HEK293 (cell line): ENCODE data around the gene GCNT1.
A peak's percentile ranks its signal among the peaks of the same experiment; 100 is the strongest.
"Not testable (repeated sequence)": the region's sequence is repeated elsewhere in the genome, so short reads cannot be mapped to it uniquely, and the experiment has no call there.

Experiments used
- CTCF ChIA-PET: fragments of 350-600 bp; formaldehyde crosslinking; extraction: SDS; loops from one replicate; lab custom pipeline; 2021; ENCODE audit warnings: antibody characterized with exemption; lab: Yijun Ruan, JAX
- POLR2A ChIA-PET: fragments of 300-600 bp; formaldehyde crosslinking; extraction: SDS; loops from one replicate; lab custom pipeline; 2020; ENCODE audit warnings: antibody characterized with exemption, inconsistent platforms; lab: Yijun Ruan, JAX
- H3K27ac ChIP-seq: fragments of 200-500 bp; sonication (Bioruptor generic); 2 replicates; pipeline ENCODE4 v1.5.1; 2014; ENCODE audit warnings: low read depth, low read length, control low read depth, inconsistent platforms; ENCODE audit errors: extremely low read depth
- H3K36me3 ChIP-seq, 2 experiments: fragments of 200-500 bp in 1 of 2; sonication (Bioruptor generic) in 1 of 2; 1 replicate in 1 of 2; 2 replicates in 1 of 2; pipeline ENCODE4 v1.5.1; 2014 to 2017; ENCODE audit warnings: inconsistent platforms in 2 of 2, low read length in 2 of 2; ENCODE audit not compliant: control insufficient read depth in 2 of 2, insufficient read depth in 1 of 2
- H3K4me1 ChIP-seq: fragments of 200-500 bp; sonication (Bioruptor generic); 2 replicates; pipeline ENCODE4 v1.5.1; 2014; ENCODE audit warnings: mild to moderate bottlenecking, low read length, inconsistent platforms; ENCODE audit not compliant: control insufficient read depth, insufficient read depth
- H3K4me3 ChIP-seq: 2 replicates; pipeline ENCODE4 v1.5.1; 2011; ENCODE audit warnings: low read depth, mild to moderate bottlenecking, control low read depth, low read length, moderate library complexity
- H3K9me3 ChIP-seq: fragments of 200-500 bp; sonication (Bioruptor generic); 2 replicates; pipeline ENCODE4 v1.5.1; 2014; ENCODE audit warnings: low read depth, low read length, inconsistent platforms; ENCODE audit not compliant: control insufficient read depth, insufficient read depth
- AEBP2 ChIP-seq: fragments of 450-650 bp; formaldehyde crosslinking; IDR thresholded peaks from 2 replicates; pipeline ENCODE4 v1.5.1; 2016; ENCODE audit warnings: missing biosample characterization, missing genetic modification characterization, borderline replicate concordance
- GFI1B ChIP-seq: fragments of 450-650 bp; formaldehyde crosslinking; IDR thresholded peaks from 2 replicates; pipeline ENCODE4 v1.5.1; 2016; ENCODE audit warnings: missing biosample characterization, missing genetic modification characterization
- GLIS1 ChIP-seq: fragments of 450-650 bp; formaldehyde crosslinking; IDR thresholded peaks from 2 replicates; pipeline ENCODE4 v1.5.1; 2016; ENCODE audit warnings: missing biosample characterization, missing genetic modification characterization
- HIC1 ChIP-seq: fragments of 450-650 bp; formaldehyde crosslinking; IDR thresholded peaks from 2 replicates; pipeline ENCODE4 v1.5.1; 2016; ENCODE audit warnings: missing biosample characterization, missing genetic modification characterization
- OSR2 ChIP-seq: fragments of 450-650 bp; formaldehyde crosslinking; IDR thresholded peaks from 2 replicates; pipeline ENCODE4 v1.5.1; 2016; ENCODE audit warnings: missing biosample characterization, missing genetic modification characterization
- ZFP3 ChIP-seq: fragments of 450-650 bp; formaldehyde crosslinking; IDR thresholded peaks from 2 replicates; pipeline ENCODE4 v1.5.1; 2016; ENCODE audit warnings: low read depth, missing biosample characterization, missing genetic modification characterization
- ZNF223 ChIP-seq: fragments of 450-650 bp; formaldehyde crosslinking; IDR thresholded peaks from 2 replicates; pipeline ENCODE4 v1.5.1; 2016; ENCODE audit warnings: missing biosample characterization, missing genetic modification characterization
- ZNF23 ChIP-seq: fragments of 450-650 bp; formaldehyde crosslinking; IDR thresholded peaks from 2 replicates; pipeline ENCODE4 v1.5.1; 2016; ENCODE audit warnings: missing biosample characterization, missing genetic modification characterization, borderline replicate concordance
- ZNF335 ChIP-seq: fragments of 450-650 bp; formaldehyde crosslinking; conservative IDR thresholded peaks from 2 replicates; pipeline ENCODE4 v1.5.1; 2016; ENCODE audit warnings: missing biosample characterization, missing genetic modification characterization
- ZNF354C ChIP-seq: fragments of 450-650 bp; formaldehyde crosslinking; IDR thresholded peaks from 2 replicates; pipeline ENCODE4 v1.5.1; 2016; ENCODE audit warnings: missing biosample characterization, missing genetic modification characterization, low read depth, borderline replicate concordance
- ZNF362 ChIP-seq: fragments of 450-650 bp; formaldehyde crosslinking; IDR thresholded peaks from 2 replicates; pipeline ENCODE4 v1.5.1; 2016; ENCODE audit warnings: missing biosample characterization, missing genetic modification characterization
- ZNF366 ChIP-seq: fragments of 450-650 bp; formaldehyde crosslinking; conservative IDR thresholded peaks from 2 replicates; pipeline ENCODE4 v1.5.1; 2016; ENCODE audit warnings: missing biosample characterization, missing genetic modification characterization
- ZNF37A ChIP-seq: fragments of 450-650 bp; IDR thresholded peaks from 2 replicates; pipeline ENCODE4 v1.5.1; 2018; ENCODE audit warnings: missing biosample characterization, missing genetic modification characterization
- ZNF394 ChIP-seq: fragments of 450-650 bp; formaldehyde crosslinking; IDR thresholded peaks from 2 replicates; pipeline ENCODE4 v1.5.1; 2016; ENCODE audit warnings: missing biosample characterization, missing genetic modification characterization, mild to moderate bottlenecking, moderate library complexity, borderline replicate concordance
- ZNF510 ChIP-seq: fragments of 450-650 bp; formaldehyde crosslinking; IDR thresholded peaks from 2 replicates; pipeline ENCODE4 v1.5.1; 2018; ENCODE audit warnings: mild to moderate bottlenecking, missing genetic modification characterization, missing biosample characterization; ENCODE audit not compliant: insufficient replicate concordance
- ZNF544 ChIP-seq: fragments of 450-650 bp; formaldehyde crosslinking; IDR thresholded peaks from 2 replicates; pipeline ENCODE4 v1.5.0; 2017; ENCODE audit warnings: missing biosample characterization, missing genetic modification characterization
- ZNF580 ChIP-seq: fragments of 450-650 bp; formaldehyde crosslinking; IDR thresholded peaks from 2 replicates; pipeline ENCODE4 v1.5.1; 2016; ENCODE audit warnings: missing biosample characterization, missing genetic modification characterization
- ZNF658 ChIP-seq: fragments of 450-650 bp; formaldehyde crosslinking; IDR thresholded peaks from 2 replicates; pipeline ENCODE4; 2016; ENCODE audit warnings: missing biosample characterization, missing genetic modification characterization
- ZNF707 ChIP-seq: fragments of 450-650 bp; formaldehyde crosslinking; IDR thresholded peaks from 2 replicates; pipeline ENCODE4 v1.5.1; 2016; ENCODE audit warnings: missing biosample characterization, missing genetic modification characterization
- ZNF776 ChIP-seq: fragments of 450-650 bp; formaldehyde crosslinking; IDR thresholded peaks from 2 replicates; pipeline ENCODE4 v1.5.0; 2017; ENCODE audit warnings: missing biosample characterization, missing genetic modification characterization, borderline replicate concordance
- ZNF791 ChIP-seq: fragments of 450-650 bp; formaldehyde crosslinking; IDR thresholded peaks from 2 replicates; pipeline ENCODE4 v1.5.1; 2016; ENCODE audit warnings: missing biosample characterization, missing genetic modification characterization
- TF ChIP-seq, protein P1 (sequence below): fragments of 450-650 bp; formaldehyde crosslinking; IDR thresholded peaks from 2 replicates; pipeline ENCODE4 v1.5.1; 2016; ENCODE audit warnings: missing biosample characterization, missing genetic modification characterization, low read depth

GCNT1 gene

GRCh38 chr9:76521906-76522305 lies 62.9 kb downstream of the GCNT1 start:
- Histone ChIP-seq H3K9me3 (no peaks in the 10 kb centered on the region), H3K36me3 (no peaks in the 10 kb centered on the region), H3K4me3 (no peak overlapping the region), H3K27ac (no peak overlapping the region), H3K4me1 (no peaks in the 10 kb centered on the region)
- ChIA-PET POLR2A (no interaction called here), CTCF (interaction anchor here (1.1 kb wide), 1 partner anchor 75 kb away, joined by 3 read pairs; no protein-coding TSS in a partner anchor)
- TF ChIP-seq ZNF37A (tag by site-specific recombination) (no peak), ZNF354C (no peak), ZNF335 (tag by site-specific recombination) (no peak), OSR2 (tag by site-specific recombination) (0 out of 2 replicates have a peak, but pooled peaks have one; percentile 7), ZNF544 (tag by site-specific recombination) (no peak), ZNF366 (tag by site-specific recombination) (peak; percentile 29), HIC1 (tag by site-specific recombination) (no peak), ZNF223 (tag by site-specific recombination) (no peak), GLIS1 (tag by site-specific recombination) (0 out of 2 replicates have a peak, but pooled peaks have one; percentile 6), ZNF394 (tag by site-specific recombination) (no peak), ZNF791 (tag by site-specific recombination) (no peak), AEBP2 (tag by site-specific recombination) (no peak), ZNF776 (tag by site-specific recombination) (no peak)

- H3K4me1 ChIP-seq, H3K36me3 ChIP-seq, H3K9me3 ChIP-seq, POLR2A ChIA-PET, H3K27ac ChIP-seq, H3K4me3 ChIP-seq: not testable (repeated sequence)
- CTCF ChIA-PET: interaction anchor here (0.6 kb wide), 1 partner anchor 139 kb away, joined by 3 read pairs; no protein-coding TSS in a partner anchor
Measured at GRCh38 chr9:76523617-76524200, 64.7 kb downstream of the GCNT1 start.

DNA sequence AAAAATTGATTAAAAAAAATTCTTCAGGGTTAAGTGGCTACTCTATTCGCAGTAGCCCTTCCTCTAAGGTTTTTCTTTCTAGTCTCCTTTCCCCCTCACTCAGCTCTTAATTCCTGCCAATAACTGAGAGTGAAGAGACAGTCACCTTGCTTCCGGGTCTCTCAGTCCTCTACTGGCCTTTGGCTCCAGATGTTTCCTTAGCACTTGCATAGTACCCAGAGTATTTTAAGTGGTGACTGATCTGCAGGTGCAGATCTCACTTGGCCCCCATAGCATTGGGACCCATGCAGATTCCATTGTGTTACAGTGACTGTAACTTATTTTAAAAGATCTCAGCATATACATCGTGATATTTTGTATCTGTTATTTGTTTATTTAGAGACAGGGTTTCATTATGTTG lies 66.2 kb downstream of the GCNT1 start:
- TF ChIP-seq GFI1B (no peak), ZNF362 (no peak), ZNF658 (no peak), AEBP2 (tag by site-specific recombination) (no peak), ZFP3 (tag by site-specific recombination) (no peak), ZNF23 (tag by site-specific recombination) (no peak), GLIS1 (tag by site-specific recombination) (no peak), ZNF707 (tag by site-specific recombination) (no peak), ZNF510 (tag by site-specific recombination) (no peak), ZNF580 (tag by site-specific recombination) (no peak), ZNF335 (tag by site-specific recombination) (no peak)
- TF ChIP-seq, protein P1, sequence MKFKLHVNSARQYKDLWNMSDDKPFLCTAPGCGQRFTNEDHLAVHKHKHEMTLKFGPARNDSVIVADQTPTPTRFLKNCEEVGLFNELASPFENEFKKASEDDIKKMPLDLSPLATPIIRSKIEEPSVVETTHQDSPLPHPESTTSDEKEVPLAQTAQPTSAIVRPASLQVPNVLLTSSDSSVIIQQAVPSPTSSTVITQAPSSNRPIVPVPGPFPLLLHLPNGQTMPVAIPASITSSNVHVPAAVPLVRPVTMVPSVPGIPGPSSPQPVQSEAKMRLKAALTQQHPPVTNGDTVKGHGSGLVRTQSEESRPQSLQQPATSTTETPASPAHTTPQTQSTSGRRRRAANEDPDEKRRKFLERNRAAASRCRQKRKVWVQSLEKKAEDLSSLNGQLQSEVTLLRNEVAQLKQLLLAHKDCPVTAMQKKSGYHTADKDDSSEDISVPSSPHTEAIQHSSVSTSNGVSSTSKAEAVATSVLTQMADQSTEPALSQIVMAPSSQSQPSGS (tag by site-specific recombination): no peak
- Histone ChIP-seq H3K36me3 (no peaks in the 10 kb centered on the region), H3K9me3 (no peaks in the 10 kb centered on the region), H3K4me3 (no peak overlapping the region), H3K27ac (no peak overlapping the region), H3K4me1 (no peaks in the 10 kb centered on the region)
- ChIA-PET POLR2A (no interaction called here), CTCF (interaction anchor here (1.7 kb wide), 1 partner anchor 16 kb away, joined by 4 read pairs; no protein-coding TSS in a partner anchor)
